DMS53 treated with DMSO at 0.1 percent for 48 hours (cell line): ENCODE data around the gene CNTNAP2.
"Not testable (repeated sequence)": the region's sequence is repeated elsewhere in the genome, so short reads cannot be mapped to it uniquely, and the experiment has no call there.

Source experiments
- DNase-seq: peaks from one replicate; lab custom pipeline; 2025; ENCODE audit not compliant: unreplicated experiment; lab: John Stamatoyannopoulos, UW

Gene CNTNAP2

DNA sequence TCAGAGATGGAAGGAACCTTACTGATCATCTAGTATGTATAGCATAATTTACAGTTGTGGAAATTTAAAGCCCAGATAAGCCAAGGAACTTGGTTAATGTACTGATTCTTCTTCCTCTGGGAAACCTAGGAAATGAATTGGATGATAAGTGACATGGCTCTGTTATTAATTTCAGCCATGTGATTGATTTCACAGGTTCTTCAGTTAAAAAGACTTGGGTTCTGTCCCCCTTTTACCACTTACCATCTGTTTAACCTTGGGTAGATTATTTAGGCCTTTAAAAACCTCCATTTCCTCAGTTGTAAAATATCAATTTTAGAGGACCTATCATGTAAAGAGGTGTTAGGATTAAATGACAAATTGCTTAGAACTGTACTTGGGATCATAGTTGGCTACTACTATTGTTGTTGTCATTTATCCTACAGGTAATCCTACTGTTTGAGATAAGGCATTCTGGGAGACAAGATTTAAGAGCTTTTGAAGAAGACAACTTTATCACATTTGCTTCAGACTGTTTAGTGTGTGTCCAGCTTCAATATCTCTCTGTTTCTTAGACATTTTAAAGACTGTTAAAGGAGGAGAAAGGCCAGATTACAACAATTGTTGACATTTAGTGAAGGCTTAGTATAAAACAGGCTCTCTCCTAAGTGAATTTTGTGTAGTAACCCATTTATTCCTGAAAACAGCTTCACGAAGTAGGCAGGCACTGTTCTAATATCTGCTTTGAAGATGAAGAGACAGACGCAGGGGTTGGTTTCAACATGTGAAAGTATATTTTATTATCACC lies 1476.9 kb downstream of the CNTNAP2 start:
- DNase-seq, result no peak

DNA sequence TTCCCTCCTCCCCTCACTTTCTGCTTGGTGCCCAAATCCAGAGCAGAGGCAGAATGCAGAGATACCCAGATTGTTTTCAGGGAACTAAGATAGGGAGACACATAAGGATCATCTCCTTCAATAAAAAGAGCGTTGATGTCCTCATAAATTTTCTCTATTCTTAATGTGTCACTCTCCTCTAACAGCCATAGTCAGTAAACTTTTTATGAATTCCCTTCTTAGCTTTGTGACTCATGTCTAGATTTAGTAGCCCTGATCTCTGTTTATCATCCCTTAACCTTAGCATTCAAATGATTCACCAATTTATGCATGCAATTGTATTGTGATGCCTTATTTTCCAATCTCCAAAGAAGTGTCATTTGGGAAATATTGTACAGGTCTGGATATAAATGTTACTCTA lies 1478.4 kb downstream of the CNTNAP2 start:
- no peak for DNase-seq

DNA sequence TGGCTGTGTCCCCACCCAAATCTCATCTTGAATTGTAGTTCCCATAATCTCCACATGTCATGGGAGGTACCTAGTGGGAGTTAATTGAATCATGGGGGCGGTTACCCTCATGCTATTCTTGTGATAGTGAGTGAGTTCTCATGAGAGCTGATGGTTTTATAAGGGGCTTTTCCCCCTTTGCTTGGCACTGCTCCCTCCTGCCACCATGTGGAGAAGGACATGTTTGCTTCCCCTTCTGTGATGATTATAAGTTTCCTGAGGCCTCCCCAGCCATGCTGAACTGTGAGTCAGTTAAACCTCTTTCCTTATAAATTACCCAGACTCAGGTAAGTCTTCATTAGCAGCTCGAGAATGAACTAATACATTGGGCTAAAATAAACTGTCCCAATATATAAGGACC lies 1482.1 kb downstream of the CNTNAP2 start:
- DNase-seq, result not testable (repeated sequence)

DNA sequence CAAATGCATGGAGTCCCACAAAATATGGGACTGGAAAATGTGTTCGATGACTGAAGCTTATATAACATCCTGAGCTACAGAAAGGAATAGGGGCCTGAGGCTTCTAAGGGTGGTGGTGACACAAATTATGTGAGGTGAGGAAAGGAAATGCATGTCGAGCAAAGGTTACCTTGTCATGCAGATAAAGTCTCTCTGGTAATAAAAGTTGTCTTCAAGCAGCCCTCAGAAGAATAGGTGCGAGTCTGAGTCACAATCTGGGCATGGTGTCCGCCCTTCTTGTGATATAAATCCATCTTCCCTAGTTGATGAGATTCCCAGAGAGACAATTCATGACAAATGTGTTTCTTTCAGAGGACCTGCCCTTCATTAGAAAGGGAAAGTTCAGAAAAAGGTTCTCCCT lies 1488.7 kb downstream of the CNTNAP2 start:
- no peak for DNase-seq

DNA sequence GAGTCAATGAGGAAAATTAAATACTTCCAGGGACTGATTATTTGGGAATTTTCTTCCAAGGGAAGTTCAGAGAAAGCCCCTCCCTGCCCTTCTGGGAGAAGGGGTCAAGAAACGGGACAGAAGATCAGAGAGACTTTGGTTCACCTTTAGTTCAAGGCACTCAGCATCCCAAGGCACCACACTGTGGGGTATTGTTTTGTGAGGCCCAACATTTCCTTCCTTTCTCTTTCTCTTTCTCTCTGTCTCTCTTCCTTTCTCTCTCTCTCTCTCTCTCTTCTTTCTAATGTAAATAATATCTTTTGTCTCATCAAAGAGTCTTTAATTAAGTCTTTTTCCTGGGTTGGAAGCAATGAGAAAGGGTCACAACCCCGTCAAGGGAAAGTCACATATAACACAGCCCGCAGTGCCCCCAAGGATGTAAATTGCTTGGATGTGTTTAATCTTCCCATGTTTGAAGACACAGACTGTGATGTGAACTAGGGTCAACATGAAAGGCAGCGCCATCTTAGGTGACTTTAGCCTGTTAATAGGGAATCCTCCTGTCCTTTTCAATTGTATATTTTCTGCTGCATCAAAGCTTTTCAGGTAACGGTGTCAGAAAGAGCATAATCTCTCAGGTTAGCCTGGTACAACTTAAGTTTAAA lies 1490.7 kb downstream of the CNTNAP2 start:
- no peak for DNase-seq

DNA sequence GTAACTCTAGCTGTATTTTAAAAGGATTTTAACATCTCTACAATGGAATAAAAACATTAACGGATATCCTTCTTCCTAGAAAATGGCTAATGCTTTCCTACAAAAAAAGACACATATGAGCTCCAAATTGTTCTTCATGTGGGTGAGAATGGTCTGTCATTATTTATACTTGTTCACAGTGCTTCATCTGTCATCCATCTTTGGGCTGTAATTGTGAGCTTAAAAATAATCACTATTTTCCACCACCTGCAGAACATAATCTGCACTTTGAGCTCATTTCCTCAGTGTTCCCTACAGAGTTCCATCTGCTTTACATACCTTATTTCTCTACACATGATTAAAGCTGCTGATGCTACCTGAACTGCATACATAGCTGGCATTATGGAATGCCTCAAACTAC lies 1494.8 kb downstream of the CNTNAP2 start:
- no peak for DNase-seq

DNA sequence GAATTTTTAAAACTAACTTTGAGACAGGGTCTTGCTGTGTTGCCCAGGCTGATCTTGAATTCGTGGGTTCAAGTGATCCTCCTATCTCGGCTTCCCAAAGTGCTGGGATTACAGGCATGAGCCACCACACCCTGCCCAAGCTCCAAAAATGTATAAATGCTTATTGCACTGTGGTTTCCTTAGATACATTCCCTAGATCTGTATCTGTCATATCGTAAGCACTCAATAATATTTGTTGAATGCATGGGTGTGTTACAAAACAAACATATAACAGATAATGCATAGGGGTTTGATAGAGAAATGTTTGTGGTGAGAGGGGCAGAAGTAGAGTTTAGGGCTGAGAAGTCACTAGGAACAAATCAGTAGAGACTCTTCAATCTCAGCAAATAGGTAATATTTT lies 1518.7 kb downstream of the CNTNAP2 start:
- no peak for DNase-seq

DNA sequence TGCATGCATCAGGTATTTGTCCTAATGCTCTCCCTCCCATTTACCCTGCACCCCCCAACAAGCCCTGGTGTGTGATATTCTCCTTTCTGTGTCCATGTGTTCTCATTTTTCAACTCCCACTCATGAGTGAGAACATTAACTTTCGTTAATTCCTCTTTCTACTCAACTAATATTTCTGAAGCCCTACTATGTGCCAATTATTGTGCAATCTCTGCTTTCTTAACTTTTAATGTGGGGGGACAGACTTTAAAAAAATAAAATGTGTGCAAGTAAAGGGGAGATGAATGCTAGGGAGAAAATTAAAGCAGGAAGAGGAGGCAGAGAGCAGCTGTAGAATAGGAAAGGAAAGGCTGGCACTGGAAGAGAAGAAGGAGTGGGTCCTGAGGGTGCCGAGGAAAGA lies 1520.0 kb downstream of the CNTNAP2 start:
- DNase-seq, result no peak

DNA sequence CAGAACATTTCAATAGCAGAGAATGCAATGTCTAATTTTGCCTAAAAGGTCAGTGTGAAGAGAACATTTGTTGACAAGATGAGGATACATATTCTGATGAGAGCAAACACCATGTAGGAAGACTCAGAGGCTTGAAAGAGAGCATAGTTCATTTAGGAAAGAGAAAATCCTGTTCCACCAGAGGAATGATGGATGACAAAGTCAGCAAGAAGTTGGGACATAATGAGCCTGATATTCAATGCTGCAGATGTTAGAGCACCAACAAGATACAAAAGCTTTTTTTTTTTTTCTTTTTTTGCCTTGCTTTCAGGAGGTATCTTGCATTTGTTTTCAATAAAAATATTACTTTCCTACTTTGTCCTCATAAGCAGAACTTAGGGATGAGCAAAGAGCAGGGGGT lies 1522.0 kb downstream of the CNTNAP2 start:
- DNase-seq, result no peak

DNA sequence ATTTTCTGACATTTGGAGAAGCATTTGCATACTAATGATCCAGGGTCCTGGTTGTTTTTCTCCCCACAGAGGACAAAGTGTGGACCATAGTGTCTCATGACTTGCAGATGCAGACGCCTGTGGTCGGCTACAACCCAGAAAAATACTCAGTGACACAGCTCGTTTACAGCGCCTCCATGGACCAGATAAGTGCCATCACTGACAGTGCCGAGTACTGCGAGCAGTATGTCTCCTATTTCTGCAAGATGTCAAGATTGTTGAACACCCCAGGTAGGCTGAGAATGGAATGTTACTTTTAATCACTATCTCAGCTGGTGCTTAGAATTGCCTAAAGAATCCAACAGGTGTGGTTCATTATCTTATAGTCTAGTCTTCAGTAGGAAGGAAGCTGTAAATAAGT lies 1522.4 kb downstream of the CNTNAP2 start:
- DNase-seq, result no peak

DNA sequence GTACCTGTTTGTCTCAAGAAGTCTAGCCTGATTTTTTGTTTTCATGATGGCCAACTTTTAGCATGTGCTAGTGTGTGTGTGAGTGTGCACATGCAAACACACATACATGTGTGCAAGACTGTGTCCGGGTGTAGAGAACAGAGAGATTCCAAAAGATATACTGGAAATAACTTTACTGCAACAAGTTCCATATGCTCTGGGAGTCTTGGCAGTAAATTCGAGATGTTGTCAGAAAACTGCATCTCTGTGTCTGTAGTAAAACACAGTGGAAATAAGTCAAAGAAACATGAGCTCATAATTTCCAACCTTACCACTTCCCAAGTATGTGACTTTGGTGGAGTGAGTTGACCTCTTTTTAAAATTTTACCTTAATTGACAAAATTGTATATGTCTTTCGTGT lies 1523.2 kb downstream of the CNTNAP2 start:
- no peak for DNase-seq

DNA sequence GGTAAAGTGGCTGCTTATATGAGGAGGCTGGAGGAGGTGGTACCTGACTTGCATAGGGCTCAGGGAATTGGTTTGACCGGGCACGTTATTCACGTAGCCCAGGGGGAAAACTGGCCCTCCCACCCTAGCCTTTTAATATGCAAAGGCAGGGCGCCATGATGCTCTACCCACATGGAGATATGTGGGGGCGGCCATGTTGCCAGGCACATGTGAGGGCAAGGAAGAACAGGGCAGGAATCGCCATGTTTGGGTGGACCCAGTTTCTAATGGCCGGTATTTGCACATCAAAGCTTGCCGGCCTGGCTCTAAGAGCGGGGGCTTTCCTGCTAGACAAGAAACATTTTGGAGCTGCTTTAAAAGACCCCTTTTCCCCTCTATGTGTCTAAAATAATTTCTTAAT lies 1524.2 kb downstream of the CNTNAP2 start:
- no peak for DNase-seq

DNA sequence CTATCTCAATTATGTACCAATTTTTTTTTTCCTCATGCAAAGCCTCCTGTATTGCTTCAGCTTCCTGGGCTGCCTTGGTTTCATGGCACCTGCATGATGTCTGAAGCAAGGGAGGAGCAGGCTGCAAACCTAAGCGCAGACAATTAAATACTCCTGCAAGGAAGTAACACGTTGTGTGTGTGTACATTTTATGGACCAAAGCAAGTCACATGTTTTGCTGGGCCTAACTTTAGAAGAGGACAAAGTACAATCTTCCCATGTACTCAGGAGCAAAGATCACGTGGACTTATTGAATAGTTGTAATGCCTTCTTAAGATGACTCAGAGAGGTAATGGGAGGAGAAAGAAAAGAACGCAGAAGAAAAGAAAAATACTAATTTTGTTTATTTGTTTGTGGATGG lies 1530.0 kb downstream of the CNTNAP2 start:
- no peak for DNase-seq

DNA sequence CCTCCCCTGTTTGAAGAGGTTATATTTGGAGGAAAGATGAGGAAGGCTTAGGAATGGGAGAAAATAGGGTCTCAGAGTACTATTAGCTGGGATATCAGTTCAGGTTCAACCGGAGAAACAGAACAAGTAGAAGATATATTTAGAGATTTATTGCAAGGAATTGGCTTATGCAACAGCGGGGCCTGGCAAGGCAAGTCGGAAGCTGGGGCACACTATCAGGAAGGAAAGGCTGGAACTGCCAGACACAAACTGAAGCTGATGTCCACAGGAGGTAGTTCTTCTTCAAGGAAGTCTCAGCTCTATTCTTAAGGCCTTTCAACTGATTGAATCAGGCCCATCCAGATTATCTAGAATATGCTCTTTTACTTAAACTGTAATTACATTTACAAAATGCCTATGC lies 1534.4 kb downstream of the CNTNAP2 start:
- DNase-seq, result no peak

DNA sequence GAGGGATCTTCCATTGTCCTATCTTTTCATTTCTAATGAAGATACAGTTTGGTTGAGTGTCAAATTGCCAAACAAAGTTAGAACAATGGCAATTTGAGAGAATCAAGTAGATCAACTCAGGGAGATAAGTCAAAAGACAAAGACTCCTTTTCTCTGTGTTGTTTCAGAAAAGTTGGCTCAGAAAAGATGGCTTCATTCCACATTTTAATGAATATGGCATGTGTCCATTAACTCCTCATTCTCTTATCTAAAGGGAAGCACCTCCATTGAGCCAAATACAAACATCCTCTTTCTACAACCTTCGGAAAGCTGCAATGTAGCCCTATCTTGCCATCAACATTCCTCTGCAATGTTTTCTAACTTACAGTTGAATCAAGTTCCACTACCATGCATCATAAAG lies 1535.0 kb downstream of the CNTNAP2 start:
- DNase-seq, result no peak

DNA sequence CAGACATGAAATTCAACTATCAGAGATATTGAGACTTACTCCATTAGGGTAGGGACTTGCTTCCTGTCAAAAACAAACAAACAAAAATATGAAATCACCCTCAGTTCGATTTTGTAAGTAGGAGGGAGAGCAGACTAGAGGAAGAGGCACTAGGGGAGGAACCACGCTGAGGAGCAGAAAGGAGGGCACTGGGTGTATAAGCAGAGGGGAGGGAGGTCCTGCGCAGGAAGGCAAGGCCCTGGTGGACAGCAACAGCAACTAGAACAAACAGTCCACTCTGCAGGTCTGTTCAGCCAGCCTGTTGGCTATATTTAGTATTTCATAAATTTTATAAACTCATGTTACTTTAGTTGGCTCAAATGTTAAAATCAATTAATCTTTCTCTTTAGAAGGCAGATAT lies 1536.9 kb downstream of the CNTNAP2 start:
- DNase-seq, result no peak

DNA sequence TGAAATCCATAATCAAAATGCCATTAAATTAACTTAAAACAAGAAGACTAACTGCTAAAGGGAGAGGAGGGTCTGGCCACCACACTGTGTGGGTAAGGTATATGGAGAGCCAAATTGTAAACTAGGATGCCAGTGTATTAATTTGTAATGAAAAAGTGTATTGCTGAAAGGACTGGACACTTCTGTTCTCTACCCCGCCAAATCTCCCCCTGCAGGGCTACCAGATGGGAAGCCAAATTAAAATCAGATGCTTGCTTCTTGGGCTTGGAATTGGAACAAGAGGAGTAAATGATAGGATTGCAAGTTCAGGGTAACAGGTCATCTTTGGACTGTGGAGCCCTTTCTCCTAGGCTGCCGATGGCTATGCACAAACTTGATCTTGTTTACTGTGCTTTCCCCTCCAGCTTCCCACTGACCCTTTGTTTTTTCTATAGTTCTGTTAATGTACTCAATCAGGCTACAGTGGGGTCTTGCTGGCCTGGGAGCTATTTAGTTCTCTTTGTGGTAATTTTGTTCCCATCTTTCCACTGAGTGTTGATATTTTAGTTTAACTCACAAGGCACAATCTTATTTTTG lies 1541.9 kb downstream of the CNTNAP2 start:
- no peak for DNase-seq

DNA sequence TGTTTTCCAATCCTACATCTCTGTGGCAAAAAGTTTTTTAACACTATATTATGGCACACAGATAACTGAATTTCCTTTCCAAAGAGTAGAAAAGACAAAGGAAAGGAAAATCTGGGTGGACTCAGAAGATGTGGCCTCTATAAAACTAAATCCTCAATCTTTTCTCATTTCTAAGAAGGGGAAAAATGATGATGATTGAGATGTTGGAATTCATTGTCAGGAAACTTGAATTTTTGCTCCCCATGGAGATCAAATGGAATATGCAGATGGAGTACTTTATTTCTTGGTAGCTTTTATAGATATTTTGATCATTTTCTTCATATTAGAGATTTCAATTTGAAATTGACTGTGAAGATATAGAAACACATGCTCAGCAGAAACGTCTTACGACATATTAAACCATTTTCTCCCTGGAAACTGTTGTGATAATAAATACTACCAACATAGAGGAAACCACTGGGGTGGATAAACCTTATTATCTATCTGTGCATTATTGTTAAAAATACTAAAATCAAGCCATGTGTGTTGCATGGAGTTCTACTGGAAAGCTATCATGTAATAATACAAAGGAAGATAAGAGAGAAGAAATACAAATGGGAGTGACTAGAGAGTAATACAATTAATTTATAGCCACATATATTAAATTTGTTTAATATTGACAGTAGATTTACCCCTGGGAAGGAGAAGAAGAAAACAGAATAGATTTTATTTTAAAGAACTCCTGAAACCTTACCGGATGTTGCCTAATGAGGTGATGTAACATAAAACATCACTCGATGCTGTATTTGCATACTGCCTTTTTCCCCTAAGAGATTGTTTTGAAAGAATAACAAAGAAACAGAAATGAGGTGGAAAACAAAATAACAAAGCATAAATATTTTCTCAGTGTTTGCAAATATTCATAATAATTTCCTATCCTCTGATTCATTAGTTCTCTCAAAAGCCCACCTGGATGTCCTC lies 1542.7 kb downstream of the CNTNAP2 start:
- no peak for DNase-seq

DNA sequence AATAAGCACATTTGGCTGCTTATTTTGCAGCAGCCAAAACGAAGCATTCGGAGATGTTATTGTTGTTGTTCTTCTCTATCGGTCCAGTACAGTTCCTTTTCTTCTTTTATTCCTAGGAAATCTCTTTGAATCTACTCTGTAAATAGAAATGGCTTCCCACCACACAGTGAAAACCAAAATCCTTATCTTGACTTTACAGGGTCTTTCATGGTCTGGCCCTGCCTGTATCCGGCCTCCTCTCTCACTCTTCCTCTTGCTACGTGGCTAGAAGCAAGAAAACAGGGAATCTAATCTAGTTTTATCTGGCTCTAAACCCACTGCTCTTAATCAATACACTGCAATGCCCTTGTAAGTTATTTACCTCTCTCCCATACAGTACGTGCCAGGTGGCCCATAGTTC lies 1547.9 kb downstream of the CNTNAP2 start:
- no peak for DNase-seq

DNA sequence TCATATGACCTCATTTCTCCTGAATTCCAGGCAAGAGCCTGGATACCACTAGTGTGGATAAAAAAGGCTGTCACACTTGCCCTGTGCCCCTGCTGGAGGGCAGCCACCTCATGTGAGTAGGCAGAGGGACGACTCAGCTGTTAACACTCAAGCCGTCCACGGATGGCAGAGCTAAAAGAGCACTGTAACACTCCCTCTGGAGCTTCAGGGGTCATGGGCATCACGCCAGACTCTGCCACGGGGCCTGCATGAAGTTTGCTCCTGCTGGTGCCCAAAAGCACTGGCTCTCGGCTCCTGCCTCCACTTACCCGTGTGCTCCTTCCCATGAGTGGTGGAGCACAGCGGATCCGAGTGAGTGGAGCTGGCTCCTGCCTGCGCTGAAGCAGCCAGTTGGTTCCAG lies 1554.2 kb downstream of the CNTNAP2 start:
- DNase-seq, result no peak

DNA sequence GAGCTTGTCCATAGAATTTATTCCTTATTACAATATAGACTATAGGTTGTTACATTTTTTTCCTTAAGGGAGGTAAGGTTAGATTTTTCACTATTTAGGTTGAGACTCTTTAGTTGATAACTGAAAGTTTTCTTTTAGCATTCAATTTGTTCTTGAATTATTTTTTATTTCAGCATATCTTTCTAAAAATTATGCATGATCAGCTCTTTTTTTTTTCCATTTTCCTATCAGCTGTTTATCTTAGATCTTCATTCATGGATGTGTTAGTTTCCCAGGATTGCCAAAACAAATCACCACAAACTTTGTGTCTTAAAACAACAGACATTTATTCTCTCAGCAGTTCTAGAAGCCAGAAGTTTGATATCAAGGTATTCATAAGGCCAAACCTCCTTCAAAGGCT lies 1558.1 kb downstream of the CNTNAP2 start:
- no peak for DNase-seq
